A549 treated with dexamethasone at 1 μM for 4 hours (cell line): ENCODE results near the gene OPRD1. TPM values are rescaled to one million over a fixed set of nuclear protein-coding genes. Genes with fewer than 3 reads are reported as not detected.

Experiments
- total RNA-seq: library from RNA; stranded (reverse); fragments of 200-300 nt; extraction: Qiagen RNA extraction; gene quantifications from 5 replicates; pipeline ENCODE4 v1.2.3, GENCODE V29; 2022

OPRD1 gene
- total RNA-seq, result 0.01 to 0.02 TPM (median 0.02 TPM) in 4 of 5 replicates, not detected in the other

DNA sequence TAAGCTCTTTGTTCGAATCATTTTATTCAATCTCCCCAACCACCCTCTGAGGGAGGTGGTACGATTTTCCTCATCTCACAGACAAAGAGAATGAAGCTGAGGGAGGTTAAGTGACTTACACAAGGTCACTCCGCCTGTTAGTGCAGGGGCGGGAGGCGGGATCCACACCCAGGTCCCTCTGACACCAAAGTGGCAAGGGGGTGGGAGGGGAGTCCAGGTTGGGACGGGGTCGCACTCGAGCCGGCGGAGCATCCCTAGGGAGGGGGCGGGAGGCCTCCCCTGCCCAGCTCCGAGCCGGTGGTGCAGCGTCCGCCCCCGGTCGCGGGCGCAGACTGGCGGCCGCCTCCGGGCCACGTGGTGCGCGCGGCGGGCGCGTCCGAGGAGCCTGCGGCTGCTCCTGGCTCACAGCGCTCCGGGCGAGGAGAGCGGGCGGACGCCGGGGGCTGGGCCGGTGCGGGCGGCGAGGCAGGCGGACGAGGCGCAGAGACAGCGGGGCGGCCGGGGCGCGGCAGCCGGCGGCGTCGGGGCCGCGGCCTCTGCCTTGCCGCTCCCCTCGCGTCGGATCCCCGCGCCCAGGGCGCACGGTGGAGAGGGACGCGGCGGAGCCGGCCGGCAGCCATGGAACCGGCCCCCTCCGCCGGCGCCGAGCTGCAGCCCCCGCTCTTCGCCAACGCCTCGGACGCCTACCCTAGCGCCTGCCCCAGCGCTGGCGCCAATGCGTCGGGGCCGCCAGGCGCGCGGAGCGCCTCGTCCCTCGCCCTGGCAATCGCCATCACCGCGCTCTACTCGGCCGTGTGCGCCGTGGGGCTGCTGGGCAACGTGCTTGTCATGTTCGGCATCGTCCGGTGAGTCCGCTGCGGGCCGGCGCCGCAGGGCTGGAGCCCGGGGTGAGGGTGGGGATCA is at the start of gene OPRD1:
Gene OPRD1 (plus strand): TSS at position 405 of the 903 bp plus-strand sequence. CDS start 214 bp downstream, at position 619.

DNA sequence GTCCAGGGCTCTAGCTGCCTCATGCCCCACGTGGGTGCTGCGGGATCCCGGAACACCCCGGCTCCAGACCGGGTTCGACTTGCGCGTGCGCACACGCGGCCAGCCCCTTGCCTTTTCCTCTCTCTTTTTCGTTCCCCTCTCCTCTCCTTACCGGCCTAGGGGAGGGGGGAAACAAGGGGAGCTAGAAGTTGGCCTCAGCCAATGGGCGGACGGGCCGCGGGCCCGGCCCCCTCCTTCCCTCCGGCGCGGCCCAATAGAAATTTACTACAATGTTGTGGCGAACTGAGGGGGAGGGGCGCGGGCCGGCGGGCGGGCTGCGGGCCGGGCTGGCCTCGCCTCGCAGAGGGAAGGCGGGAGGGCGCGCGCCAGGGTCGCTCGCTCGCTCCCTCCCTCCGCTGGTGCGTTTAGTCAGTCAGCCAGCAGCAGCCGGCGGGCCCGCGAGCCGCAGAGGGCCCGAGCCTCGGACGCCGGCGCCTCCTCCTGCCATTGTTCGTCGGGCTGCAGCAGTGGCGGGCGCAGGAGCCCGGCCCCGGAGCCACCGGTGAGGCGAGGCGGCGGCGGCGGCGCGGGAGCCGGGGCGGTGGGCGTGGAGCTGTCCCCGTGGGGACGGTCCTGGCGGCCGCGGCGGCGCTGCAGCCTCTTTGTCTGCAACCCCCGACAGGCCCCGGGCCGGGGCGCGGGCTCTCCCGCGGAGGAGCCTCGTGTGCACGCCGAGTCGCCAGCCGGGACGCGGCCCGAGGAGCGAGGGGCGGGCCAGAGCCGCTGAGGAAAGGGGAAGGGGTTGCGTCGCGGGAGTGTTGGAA is 102.5 kb downstream of the OPRD1 start, which contains the start of gene EPB41:
Gene EPB41 (plus strand): TSS at position 342 of the 803 bp plus-strand sequence. CDS start 72,869 bp downstream, outside the sequence.

Other genes starting within 250 kb of the OPRD1 start
- 2.5 to 4.0 TPM (median 3.1 TPM) in 5 replicates for gene RAB42, start 219.9 kb upstream of the OPRD1 start, total RNA-seq
- gene TAF12, start 169.1 kb upstream of the OPRD1 start, total RNA-seq, result 12.5 to 13.5 TPM (median 13.0 TPM) in 5 replicates
- gene RNU11, start 163.6 kb upstream of the OPRD1 start, total RNA-seq, result not detected in 5 replicates
- gene GMEB1, start 143.4 kb upstream of the OPRD1 start, total RNA-seq, result 4.7 to 7.3 TPM (median 6.9 TPM) in 5 replicates
- gene YTHDF2, start 75.2 kb upstream of the OPRD1 start, total RNA-seq, result 53.1 to 62.2 TPM (median 54.6 TPM) in 5 replicates
- gene EPB41, start 102.4 kb downstream of the OPRD1 start, total RNA-seq, result 4.1 to 6.1 TPM (median 5.6 TPM) in 5 replicates